Cerebellar nuclear complex (tissue), 1 donor: Measurements from ENCODE around the gene FAM110A.
"Not testable (repeated sequence)": the region's sequence is repeated elsewhere in the genome, so short reads cannot be mapped to it uniquely, and the experiment has no call there.

Experiments
- DNase-seq, 2 experiments: peaks; one replicate each; lab custom pipeline; 2025; lab: John Stamatoyannopoulos, UW

FAM110A gene

DNA sequence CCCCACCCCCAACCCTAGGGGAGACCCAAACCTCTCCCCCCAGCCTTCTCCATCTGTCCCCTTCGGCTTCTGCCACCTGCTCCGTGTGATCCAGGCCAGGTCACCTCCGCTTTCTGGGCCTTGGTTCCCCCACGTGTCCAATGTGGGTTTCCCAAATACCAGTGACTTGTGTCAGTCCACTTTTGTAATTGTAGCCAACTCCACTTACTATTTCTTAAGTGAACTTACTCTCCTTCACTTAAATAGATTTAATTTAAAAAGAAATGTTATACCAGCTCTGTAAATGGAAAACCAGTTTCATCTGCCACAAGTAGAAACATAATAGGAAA is 10.0 kb upstream of the FAM110A start:
- no peak for DNase-seq

- DNase-seq, result no peak
Observed at GRCh38 chr20:824490-824889, 9.0 kb upstream of the FAM110A start.

DNA sequence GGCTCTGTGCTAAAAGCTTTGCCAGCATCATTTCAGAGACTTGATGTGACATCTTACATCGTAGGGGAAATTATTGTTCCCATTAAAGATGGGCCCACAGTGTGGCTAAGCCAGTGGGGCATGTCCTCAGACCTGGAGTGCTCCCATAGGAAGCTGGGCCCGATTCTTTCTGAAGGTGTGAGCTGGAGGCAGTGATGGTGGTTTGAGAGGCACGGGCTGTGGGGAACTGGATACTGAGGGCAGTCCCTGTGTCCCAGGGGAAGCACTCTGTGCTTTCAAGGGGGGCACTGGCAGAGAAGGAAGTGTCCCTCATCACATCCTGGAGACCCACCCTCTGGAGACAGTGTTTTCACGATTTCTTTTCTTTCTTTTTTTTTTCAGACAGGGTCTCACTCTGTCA is 8.6 kb upstream of the FAM110A start:
- DNase-seq, result no peak

DNA sequence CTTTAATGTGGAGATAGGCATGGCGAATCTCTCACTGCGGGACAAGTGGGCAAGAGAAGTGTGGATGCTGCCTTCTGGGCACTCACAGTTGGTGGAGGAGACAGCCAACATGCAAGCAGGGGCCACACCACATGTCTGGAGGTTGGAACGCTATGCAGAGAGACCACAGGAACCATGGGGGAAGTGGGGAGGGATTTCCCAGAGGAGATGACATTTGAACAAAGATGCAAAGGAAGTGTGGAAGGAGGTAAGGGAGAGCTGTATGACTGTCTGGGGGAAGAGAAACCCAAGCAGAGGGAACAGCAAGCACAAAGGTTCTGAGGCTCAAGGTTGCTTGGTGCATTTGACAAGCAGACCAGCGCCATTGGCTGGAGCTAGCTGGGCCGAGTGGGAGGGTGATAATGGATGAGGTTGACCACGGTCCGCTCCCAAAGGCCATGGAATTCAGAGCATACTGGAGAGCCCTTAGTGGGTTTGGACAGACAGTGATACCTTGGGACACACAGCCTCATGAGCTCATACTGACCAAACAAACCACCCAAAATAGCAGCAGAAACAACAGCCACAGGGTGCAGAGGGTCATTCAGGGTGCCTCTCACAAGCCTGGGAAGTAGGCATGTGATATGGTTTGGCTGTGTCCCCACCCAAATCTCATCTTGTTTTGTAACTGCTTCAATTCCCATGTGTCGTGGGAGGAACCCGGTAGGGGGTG is 7.6 kb upstream of the FAM110A start:
- no peak for DNase-seq

GRCh38 chr20:826695-827323 is 6.7 kb upstream of the FAM110A start:
- no peak for DNase-seq

DNA sequence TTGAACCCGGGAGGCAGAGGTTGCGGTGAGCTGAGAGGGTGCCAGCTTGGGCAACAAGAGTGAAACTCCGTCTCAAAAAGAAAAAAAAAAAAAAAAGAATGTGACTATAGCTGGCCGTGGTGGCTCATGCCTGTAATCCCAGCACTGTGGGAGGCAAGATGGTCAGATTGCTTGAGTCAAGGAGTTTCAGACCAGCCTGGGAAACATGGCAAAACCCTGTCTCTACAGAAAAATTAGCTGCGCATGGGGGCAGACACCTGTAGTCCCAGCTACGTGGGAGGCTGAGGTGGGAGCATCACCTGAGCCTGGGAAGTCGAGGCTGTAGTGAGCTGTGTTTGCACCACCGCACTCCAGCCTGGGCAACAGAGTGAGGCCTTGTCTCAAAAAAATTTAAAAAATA is 5.5 kb upstream of the FAM110A start:
- not testable (repeated sequence) for DNase-seq

- no peak for DNase-seq
Observed at GRCh38 chr20:828987-829386, 4.5 kb upstream of the FAM110A start.

- DNase-seq, result no peak
Observed at GRCh38 chr20:829551-829950, 4.0 kb upstream of the FAM110A start.

GRCh38 chr20:830011-830521 is 3.4 kb upstream of the FAM110A start:
- DNase-seq, result no peak

- no peak for DNase-seq
Observed at GRCh38 chr20:831251-831650, 2.3 kb upstream of the FAM110A start.

- DNase-seq, result no peak
Observed at GRCh38 chr20:831956-832355, 1.6 kb upstream of the FAM110A start.

GRCh38 chr20:833121-833449 is 430 bp upstream of the FAM110A start:
- DNase-seq, result no peak

DNA sequence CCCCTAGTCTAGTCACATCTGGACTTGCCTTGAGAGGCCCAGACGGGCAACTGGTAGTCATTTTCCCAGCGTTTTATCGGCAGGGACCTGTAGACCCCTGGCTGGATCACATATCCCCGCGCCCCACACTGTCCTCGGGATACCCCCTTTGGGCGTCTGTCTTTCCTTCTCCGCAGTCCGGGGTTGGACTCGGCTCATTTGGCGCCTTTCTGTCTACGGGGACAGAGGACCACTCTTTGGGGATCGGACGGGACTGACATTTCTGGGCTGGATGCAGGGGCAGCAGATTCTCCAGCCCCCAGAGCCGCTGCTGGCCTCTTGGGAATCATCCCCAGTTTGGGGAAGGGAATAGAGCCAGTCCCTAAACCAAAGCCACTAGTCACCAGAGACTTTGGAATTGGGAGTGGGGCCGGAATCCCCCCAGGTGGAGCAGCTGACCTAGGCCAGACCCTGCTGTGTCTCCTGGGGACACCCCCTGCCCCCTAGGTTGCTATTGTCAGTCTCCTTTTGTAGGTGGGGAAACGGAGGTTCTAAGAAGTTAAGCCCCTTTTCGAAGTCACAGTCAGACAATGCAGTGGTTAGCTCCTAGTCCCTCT is 734 bp downstream of the FAM110A start:
- DNase-seq, result no peak

GRCh38 chr20:835608-836045 is 2.1 kb downstream of the FAM110A start:
- DNase-seq, result no peak

DNA sequence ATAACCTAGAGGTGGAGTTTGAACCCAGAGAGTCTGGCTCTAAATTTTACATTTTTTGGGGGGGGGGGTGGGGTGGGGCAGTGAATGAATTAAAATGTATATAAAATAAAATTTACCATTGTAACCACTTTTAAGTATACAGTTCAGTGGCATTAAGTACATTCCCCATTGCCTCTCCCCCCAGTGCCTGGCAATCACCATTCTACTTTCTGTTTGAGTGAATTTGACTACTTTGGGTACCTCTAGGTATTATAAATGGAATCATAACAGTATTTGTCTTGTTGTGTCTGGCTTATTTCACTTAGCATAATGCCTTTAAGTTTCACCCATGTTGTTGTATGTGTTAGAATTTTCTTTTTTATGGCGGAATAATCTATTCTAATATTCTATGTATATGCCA is 2.7 kb downstream of the FAM110A start:
- no peak for DNase-seq

DNA sequence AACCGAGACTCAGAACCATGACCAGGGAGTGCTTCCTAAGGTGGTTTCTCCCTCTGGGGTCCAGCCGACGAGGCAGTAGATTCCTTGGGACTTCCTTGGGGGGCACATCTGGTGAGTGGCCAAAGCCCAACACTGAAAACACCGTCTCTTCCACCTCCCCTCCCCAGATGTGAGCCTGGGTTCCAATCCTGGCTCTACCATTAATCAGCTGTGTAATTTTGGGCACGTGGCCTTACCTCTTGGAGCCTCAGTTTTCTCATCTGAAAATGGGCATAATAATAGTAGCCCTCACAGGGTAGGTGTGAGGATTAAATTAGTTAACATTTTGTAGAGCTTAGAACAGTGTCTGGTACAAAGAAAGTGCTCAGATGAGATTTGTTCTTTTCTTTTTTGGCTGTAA is 5.5 kb downstream of the FAM110A start:
- no peak for DNase-seq

DNA sequence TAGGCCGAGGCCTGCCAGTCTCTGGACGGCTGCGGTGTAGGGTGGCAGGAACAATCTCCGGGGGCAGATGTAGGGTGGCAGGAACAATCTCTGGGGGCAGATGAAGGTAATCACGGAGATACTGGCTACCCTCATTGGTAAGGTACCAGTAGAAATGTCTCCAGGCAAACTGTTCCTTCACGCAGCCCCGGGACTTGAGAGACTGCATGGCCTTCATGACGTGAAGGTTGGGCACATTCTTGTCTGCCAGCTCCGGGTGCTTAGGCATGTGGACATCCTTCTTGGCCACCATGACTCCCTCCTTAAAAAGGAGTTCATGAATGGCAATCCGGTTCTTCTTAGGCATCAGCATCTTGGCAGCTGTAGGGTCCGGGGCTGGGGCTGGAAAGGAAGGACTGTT is 6.1 kb downstream of the FAM110A start:
- no peak for DNase-seq

DNA sequence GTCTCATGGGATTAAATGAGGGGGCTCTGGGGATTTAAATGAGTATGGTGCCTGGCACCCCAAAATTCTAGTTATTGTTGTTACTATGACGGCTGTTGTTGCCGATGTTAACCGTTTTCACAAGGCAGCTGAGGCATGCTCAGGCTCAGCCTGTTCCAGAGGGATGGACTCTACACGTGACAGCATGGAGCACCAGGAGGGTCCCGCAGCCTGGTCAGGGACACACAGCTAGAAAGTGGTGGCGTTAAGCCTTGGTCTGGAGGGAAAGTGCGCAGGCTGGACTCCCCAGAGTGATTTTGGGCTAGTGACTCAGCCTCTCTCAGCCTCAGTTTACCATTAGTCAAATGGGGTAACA is 7.0 kb downstream of the FAM110A start:
- DNase-seq, result no peak

DNA sequence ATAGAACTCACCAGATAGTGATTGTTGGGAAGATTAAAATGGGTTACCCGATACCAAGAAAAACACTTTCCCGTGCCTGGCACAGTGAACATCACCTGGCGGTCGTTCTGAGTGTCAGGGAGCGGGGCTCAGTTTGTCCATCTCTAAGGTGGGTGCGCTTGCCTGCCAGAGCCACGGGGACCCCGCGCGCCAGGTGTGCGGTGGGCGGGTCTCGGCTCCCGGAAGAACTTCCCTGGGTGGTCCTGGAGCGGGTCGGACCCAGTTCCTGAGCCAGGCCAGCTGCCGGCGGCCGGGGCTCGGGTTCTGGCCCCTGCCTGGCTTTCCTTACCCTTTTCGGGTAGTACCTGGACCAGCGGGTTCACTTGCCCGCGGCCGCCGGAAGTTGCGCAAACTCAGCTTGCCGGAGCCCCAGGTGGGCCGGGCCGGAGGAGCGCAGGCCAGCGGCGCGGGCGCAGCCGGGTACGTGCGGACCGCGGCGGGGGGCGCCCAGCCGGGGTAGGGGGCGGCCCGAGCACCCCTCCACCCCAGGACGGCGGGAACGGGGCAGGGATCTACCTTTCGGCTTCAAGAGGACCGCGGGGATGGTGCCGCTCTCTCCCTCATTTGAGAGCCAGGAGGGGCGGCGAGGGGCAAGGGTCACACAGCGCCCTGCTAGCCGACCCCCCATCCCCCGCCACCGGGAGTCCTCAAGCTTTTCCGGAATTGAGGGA is 7.5 kb downstream of the FAM110A start:
- DNase-seq, result no peak

DNA sequence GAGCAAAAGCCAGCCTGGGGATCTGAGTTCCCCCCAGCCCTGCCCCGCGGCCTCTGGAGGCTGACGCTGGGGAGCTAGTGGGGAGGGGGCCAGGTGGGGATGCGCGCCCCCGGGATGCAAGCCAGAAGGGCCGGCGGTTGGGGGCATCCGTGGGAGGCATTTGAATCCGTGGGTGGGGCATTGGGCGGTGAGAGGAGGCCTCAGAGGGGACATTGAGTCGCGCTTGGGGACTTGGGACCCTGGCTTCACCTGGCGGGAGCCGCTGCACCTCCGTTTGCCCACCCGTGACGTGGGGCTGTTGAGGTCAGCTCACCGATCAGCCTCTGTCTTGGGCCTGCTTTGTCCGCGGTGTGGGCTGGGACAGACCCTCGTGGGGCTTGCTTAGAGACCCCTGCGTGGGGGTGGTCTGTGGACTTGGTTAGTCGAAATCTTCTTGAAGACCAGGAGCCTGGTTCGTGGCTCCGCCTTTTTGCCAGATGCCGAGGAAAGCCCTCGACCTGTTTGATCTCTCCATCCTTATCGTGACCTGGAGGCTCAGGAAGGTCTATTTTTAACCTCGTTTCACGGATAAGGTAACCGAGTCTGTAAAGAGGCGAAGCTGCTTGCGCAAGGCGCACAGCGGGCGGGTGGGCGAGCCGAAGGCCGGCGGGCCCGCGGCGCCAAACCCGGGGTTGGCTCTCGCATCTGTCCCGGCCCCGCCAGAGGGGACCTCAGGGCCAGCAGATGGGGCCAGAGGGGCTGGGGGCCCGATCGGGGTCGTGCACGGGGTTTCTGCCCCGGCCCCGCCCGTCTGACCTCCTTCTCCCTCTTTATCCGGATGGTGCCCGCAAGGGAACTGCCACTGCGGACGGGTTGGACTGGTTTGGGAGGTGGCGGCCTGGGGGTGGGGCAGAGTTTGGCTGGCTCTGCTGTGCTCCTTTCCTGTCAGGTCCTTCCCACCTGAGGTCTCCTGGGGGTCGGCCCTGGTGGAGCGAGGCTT is 8.3 kb downstream of the FAM110A start:
- no peak for DNase-seq

DNA sequence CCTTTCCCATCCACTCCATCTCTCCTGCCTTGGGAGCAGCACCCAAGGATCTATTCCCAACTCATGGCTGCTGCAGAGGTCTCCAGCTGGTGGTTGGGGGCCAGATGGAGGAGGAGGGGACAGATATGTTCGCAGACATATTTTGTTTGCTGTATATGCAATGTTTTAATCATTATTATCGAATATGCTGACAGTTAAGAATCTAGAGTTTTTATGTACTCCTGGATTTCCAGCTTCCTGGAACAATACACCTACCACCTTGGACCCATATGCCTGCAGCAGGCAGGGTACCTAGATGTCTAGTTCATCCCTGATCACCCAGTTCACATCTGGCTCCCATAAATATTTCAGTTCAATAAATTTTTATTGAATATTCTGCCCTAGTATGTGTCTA is 9.0 kb downstream of the FAM110A start:
- no peak for DNase-seq

- no peak for DNase-seq
Observed at GRCh38 chr20:843912-844311, 10.4 kb downstream of the FAM110A start.
